HG02763 (cell line): ENCODE measurements around the gene PTPRD.
"Not testable (repeated sequence)": the region's sequence is repeated elsewhere in the genome, so short reads cannot be mapped to it uniquely, and the experiment has no call there.

Experiments used
- ATAC-seq: cut with Tn5 transposase; IDR thresholded peaks from one replicate; pipeline ENCODE4 v1.9.1; 2021; ENCODE audit warnings: mild to moderate bottlenecking, moderate library complexity; ENCODE audit not compliant: unreplicated experiment

The PTPRD gene

GRCh38 chr9:9091387-9091786 is 1521.4 kb downstream of the PTPRD start:
- no peak for ATAC-seq

GRCh38 chr9:9079473-9079872 is 1533.3 kb downstream of the PTPRD start:
- no peak for ATAC-seq

- no peak for ATAC-seq
Observed at GRCh38 chr9:9078301-9078700, 1534.5 kb downstream of the PTPRD start.

GRCh38 chr9:9061627-9062026 is 1551.2 kb downstream of the PTPRD start:
- ATAC-seq, result no peak

- ATAC-seq, result no peak
Observed at GRCh38 chr9:9054354-9054992, 1558.3 kb downstream of the PTPRD start.

- no peak for ATAC-seq
Observed at GRCh38 chr9:9045572-9045971, 1567.2 kb downstream of the PTPRD start.

GRCh38 chr9:9045072-9045471 is 1567.7 kb downstream of the PTPRD start:
- no peak for ATAC-seq

- ATAC-seq, result not testable (repeated sequence)
Observed at GRCh38 chr9:9043788-9044187, 1569.0 kb downstream of the PTPRD start.

GRCh38 chr9:9041756-9042155 is 1571.0 kb downstream of the PTPRD start:
- no peak for ATAC-seq

GRCh38 chr9:9033022-9033421 is 1579.8 kb downstream of the PTPRD start:
- ATAC-seq, result no peak

- no peak for ATAC-seq
Observed at GRCh38 chr9:9016597-9016996, 1596.2 kb downstream of the PTPRD start.

GRCh38 chr9:9004810-9005209 is 1608.0 kb downstream of the PTPRD start:
- ATAC-seq, result no peak

- no peak for ATAC-seq
Observed at GRCh38 chr9:9002826-9003583, 1609.8 kb downstream of the PTPRD start.

- ATAC-seq, result no peak
Observed at GRCh38 chr9:8980496-8981013, 1632.2 kb downstream of the PTPRD start.

- no peak for ATAC-seq
Observed at GRCh38 chr9:8978334-8978733, 1634.5 kb downstream of the PTPRD start.

- ATAC-seq, result not testable (repeated sequence)
Observed at GRCh38 chr9:8968350-8968749, 1644.5 kb downstream of the PTPRD start.

- ATAC-seq, result no peak
Observed at GRCh38 chr9:8963885-8964284, 1648.9 kb downstream of the PTPRD start.

- no peak for ATAC-seq
Observed at GRCh38 chr9:8962084-8962483, 1650.7 kb downstream of the PTPRD start.

GRCh38 chr9:8961186-8961851 is 1651.5 kb downstream of the PTPRD start:
- ATAC-seq, result no peak

- no peak for ATAC-seq
Observed at GRCh38 chr9:8960254-8960653, 1652.5 kb downstream of the PTPRD start.

- no peak for ATAC-seq
Observed at GRCh38 chr9:8958358-8958757, 1654.4 kb downstream of the PTPRD start.

GRCh38 chr9:8955315-8955714 is 1657.5 kb downstream of the PTPRD start:
- no peak for ATAC-seq
